ENCODE measurements around the gene RBMS1.

DNA sequence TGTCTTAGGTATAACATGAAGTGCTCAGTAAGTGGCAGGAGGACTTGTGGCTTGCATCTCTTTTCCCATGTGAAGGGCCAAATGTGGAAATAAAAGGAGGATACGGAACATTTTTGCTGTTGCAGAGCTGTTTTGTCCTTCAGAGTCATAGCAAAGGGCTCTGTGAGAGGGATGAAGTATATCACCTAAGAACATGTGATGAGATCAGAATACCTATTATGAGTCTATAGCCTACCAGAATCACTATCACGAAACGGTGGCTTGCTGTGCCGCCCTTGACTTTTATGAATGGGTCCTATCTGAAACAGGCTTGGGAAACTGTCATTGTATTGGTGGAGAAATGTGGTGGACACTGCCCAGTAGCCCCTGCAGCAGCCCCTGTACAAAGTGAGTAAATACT lies 226.6 kb downstream of the RBMS1 start:
- TF ChIP-seq, protein P1, sequence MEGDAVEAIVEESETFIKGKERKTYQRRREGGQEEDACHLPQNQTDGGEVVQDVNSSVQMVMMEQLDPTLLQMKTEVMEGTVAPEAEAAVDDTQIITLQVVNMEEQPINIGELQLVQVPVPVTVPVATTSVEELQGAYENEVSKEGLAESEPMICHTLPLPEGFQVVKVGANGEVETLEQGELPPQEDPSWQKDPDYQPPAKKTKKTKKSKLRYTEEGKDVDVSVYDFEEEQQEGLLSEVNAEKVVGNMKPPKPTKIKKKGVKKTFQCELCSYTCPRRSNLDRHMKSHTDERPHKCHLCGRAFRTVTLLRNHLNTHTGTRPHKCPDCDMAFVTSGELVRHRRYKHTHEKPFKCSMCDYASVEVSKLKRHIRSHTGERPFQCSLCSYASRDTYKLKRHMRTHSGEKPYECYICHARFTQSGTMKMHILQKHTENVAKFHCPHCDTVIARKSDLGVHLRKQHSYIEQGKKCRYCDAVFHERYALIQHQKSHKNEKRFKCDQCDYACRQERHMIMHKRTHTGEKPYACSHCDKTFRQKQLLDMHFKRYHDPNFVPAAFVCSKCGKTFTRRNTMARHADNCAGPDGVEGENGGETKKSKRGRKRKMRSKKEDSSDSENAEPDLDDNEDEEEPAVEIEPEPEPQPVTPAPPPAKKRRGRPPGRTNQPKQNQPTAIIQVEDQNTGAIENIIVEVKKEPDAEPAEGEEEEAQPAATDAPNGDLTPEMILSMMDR (IDR thresholded peaks at IDR 0.05) = no peak
- TF ChIP-seq EZH2 (IDR thresholded peaks at IDR 0.05; ENCODE audit: borderline replicate concordance, insufficient read depth, low read depth, low read length, poor library complexity, severe bottlenecking) = no peak
